GM10248 (cell line): ENCODE measurements around the gene RHOT1.

ENCODE experiments used
- CTCF ChIA-PET: fragments of 300-600 bp; sonication (Branson Sonifier 250); formaldehyde crosslinking; extraction: SDS; loops from one replicate; lab custom pipeline; 2021; ENCODE audit warnings: antibody characterized with exemption; lab: Yijun Ruan, JAX
- POLR2A ChIA-PET: fragments of 350-650 bp; sonication (Branson Sonifier 250); formaldehyde crosslinking; extraction: SDS; loops from one replicate; lab custom pipeline; 2020; ENCODE audit warnings: antibody characterized with exemption; lab: Yijun Ruan, JAX
- DNase-seq: peaks from one replicate; pipeline ENCODE4 v3.0.0; 2012; ENCODE audit errors: extremely low spot score
- TF ChIP-seq, protein P1 (sequence below): IDR thresholded peaks from 2 replicates; pipeline ENCODE4 v1.5.1; 2012; ENCODE audit warnings: mild to moderate bottlenecking, low read depth; ENCODE audit errors: extremely low read depth, missing control alignments, control extremely low read depth

The RHOT1 gene

DNA sequence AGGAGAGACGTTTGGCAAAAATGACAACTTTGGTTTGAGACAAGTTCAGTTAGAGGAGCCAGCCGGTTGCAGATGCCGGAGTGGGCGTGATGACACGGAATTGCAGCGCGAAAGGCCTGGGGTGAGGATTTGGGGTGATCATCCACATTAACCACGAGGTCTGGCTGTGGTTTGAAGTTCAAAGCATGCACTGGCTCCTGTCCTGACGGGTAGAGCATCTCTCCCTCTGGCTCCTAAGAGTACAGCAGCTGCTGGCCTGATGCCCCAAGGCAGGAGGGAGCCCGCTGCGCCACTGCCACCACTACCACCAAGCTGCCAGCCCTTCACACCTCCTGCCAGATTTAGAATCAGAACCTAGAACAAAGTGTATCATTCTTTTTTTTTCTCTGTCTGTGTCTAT lies 127.1 kb downstream of the RHOT1 start:
- ChIA-PET CTCF (interaction anchor here (1.5 kb wide), 1 partner anchor 9 kb away, joined by 4 read pairs; no protein-coding TSS in a partner anchor), POLR2A (no interaction called here)
- no peak for DNase-seq
- TF ChIP-seq, protein P1, sequence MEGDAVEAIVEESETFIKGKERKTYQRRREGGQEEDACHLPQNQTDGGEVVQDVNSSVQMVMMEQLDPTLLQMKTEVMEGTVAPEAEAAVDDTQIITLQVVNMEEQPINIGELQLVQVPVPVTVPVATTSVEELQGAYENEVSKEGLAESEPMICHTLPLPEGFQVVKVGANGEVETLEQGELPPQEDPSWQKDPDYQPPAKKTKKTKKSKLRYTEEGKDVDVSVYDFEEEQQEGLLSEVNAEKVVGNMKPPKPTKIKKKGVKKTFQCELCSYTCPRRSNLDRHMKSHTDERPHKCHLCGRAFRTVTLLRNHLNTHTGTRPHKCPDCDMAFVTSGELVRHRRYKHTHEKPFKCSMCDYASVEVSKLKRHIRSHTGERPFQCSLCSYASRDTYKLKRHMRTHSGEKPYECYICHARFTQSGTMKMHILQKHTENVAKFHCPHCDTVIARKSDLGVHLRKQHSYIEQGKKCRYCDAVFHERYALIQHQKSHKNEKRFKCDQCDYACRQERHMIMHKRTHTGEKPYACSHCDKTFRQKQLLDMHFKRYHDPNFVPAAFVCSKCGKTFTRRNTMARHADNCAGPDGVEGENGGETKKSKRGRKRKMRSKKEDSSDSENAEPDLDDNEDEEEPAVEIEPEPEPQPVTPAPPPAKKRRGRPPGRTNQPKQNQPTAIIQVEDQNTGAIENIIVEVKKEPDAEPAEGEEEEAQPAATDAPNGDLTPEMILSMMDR = no peak

- DNase-seq = no peak
- ChIA-PET POLR2A (no interaction called here), CTCF (interaction anchor here (1.2 to 2.7 kb wide), 3 partner anchors 11 to 28 kb away, joined by 3 to 10 read pairs (median 3); no protein-coding TSS in a partner anchor)
- TF ChIP-seq, protein P1 = no peak
Measured at GRCh38 chr17:32271844-32272243, 129.5 kb downstream of the RHOT1 start.

GRCh38 chr17:32274101-32274500 lies 131.8 kb downstream of the RHOT1 start:
- ChIA-PET CTCF (interaction anchor here (1.0 kb wide), 1 partner anchor 11 kb away, joined by 3 read pairs; no protein-coding TSS in a partner anchor), POLR2A (no interaction called here)
- TF ChIP-seq, protein P1 = no peak
- no peak for DNase-seq

- POLR2A ChIA-PET = no interaction called here
- CTCF ChIA-PET = interaction anchor here (1.0 kb wide), 1 partner anchor 12 kb away, joined by 3 read pairs; no protein-coding TSS in a partner anchor
- no peak for DNase-seq
- TF ChIP-seq, protein P1 = no peak
Measured at GRCh38 chr17:32274643-32275042, 132.3 kb downstream of the RHOT1 start.
